Caco-2 (cell line): ENCODE data around the gene GP9. TPM values are rescaled to one million over a fixed set of nuclear protein-coding genes. Genes with fewer than 3 reads are reported as not detected.
"Not testable (repeated sequence)": the region's sequence is repeated elsewhere in the genome, so short reads cannot be mapped to it uniquely, and the experiment has no call there.

Experiments
- BruUV-seq: library from RNA; stranded (reverse); fragments of 400-500 nt; replicated peaks from 2 replicates; lab custom pipeline; 2021; lab: Mats Ljungman, UMichigan
- CTCF ChIA-PET: fragments of 300-600 bp; sonication (Branson Sonifier 250); formaldehyde crosslinking; loops from one replicate; lab custom pipeline; 2022; ENCODE audit warnings: antibody characterized with exemption; lab: Charles Lee
- POLR2A ChIA-PET: fragments of 300-600 bp; sonication (Branson Sonifier 250); formaldehyde crosslinking; loops from one replicate; lab custom pipeline; 2022; ENCODE audit warnings: antibody characterized with exemption; lab: Charles Lee
- DNase-seq, 2 experiments: peaks; one replicate each; pipeline versions ENCODE4 v3.0.0 to v3.0.0-alpha.2; 2020 to 2022
- H3K27me3 ChIP-seq: replicated peaks from 2 replicates; pipeline ENCODE4 v1.6.0; 2011; ENCODE audit warnings: low read length; ENCODE audit not compliant: control insufficient read depth, insufficient read depth
- H3K36me3 ChIP-seq: 2 replicates; pipeline ENCODE4 v1.5.1; 2011; ENCODE audit warnings: low read length; ENCODE audit not compliant: control insufficient read depth, insufficient read depth
- H3K4me1 ChIP-seq: fragments of 250-450 bp; sonication (Bioruptor Pico); 2 replicates; pipeline ENCODE4 v1.5.1; 2020; ENCODE audit warnings: mild to moderate bottlenecking
- H3K4me3 ChIP-seq: 2 replicates; pipeline ENCODE4 v1.5.1; 2011; ENCODE audit warnings: low read depth, mild to moderate bottlenecking, control low read depth, low read length
- H3K9me3 ChIP-seq: fragments of 250-450 bp; sonication (Bioruptor Pico); 2 replicates; pipeline ENCODE4 v1.5.1; 2020; ENCODE audit warnings: mild to moderate bottlenecking, moderate library complexity
- H3K27ac Mint-ChIP-seq: one replicate; pipeline ENCODE4 v1.8.0; 2022; ENCODE audit warnings: mixed read lengths; ENCODE audit not compliant: unreplicated experiment
- H3K27me3 Mint-ChIP-seq: one replicate; pipeline ENCODE4 v1.8.0; 2022; ENCODE audit warnings: mixed read lengths; ENCODE audit not compliant: insufficient read depth, unreplicated experiment
- H3K36me3 Mint-ChIP-seq: one replicate; pipeline ENCODE4 v1.8.0; 2022; ENCODE audit warnings: mild to moderate bottlenecking, mixed read lengths; ENCODE audit not compliant: insufficient read depth, unreplicated experiment
- H3K4me1 Mint-ChIP-seq: one replicate; pipeline ENCODE4 v1.8.0; 2022; ENCODE audit warnings: low read depth, mixed read lengths; ENCODE audit not compliant: unreplicated experiment
- H3K4me3 Mint-ChIP-seq: one replicate; pipeline ENCODE4 v1.8.0; 2022; ENCODE audit warnings: mild to moderate bottlenecking, moderate library complexity, mixed read lengths; ENCODE audit not compliant: unreplicated experiment
- H3K9me3 Mint-ChIP-seq: one replicate; pipeline ENCODE4 v1.8.0; 2022; ENCODE audit warnings: mixed read lengths; ENCODE audit not compliant: unreplicated experiment
- intact Hi-C: fragments of 100-400 bp; cut with micrococcal nuclease; formaldehyde crosslinking; loops from one replicate; pipeline ENCODE4 v1.10.0; 2022; ENCODE audit not compliant: unreplicated experiment
- total RNA-seq: library from RNA; stranded (reverse); gene quantifications from 2 replicates; pipeline ENCODE4 v1.2.3, GENCODE V29; 2022
- TF ChIP-seq, protein P1 (sequence below), 2 experiments: fragments of 200-600 bp in 1 of 2; IDR thresholded peaks; 1 replicate in 1 of 2; 2 replicates in 1 of 2; pipeline versions ENCODE4 v1.5.1 to v1.8.0; 2011 to 2022; ENCODE audit warnings: antibody characterized with exemption in 1 of 2, control low read depth in 1 of 2, inconsistent platforms in 1 of 2, low read depth in 1 of 2, low read length in 1 of 2, mild to moderate bottlenecking in 1 of 2, moderate library complexity in 1 of 2; ENCODE audit not compliant: insufficient read depth in 1 of 2, severe bottlenecking in 1 of 2, unreplicated experiment in 1 of 2

Gene GP9
- total RNA-seq, 1 experiment from 2014 or later = not detected

DNA sequence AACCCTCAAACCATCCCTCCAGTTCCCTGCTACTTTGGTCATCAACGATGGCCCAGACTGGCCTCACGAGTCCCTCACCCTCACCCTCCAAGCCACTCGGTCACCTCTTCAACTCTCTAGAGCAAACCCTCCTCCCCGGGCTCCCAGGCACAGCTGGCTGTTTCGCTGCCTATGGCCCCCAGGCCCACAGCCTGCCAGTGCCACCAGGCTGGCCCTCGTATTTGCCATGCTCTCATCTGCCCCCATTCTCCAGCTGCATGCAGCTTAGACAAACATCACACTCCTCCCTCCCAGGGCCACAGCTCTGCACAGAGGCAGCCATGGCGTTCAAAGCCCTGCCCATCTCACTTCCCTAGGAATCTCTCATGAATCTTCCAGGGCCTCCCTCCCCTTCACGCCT is 47.2 kb downstream of the GP9 start:
- H3K27me3 Mint-ChIP-seq = no peaks in the 10 kb centered on the region
- BruUV-seq = no TSS peak
- H3K9me3 ChIP-seq = no peaks in the 10 kb centered on the region
- ChIA-PET POLR2A (no interaction called here), CTCF (no interaction called here)
- no peak overlapping the region for H3K27ac Mint-ChIP-seq
- DNase-seq = no peak
- TF ChIP-seq, protein P1, sequence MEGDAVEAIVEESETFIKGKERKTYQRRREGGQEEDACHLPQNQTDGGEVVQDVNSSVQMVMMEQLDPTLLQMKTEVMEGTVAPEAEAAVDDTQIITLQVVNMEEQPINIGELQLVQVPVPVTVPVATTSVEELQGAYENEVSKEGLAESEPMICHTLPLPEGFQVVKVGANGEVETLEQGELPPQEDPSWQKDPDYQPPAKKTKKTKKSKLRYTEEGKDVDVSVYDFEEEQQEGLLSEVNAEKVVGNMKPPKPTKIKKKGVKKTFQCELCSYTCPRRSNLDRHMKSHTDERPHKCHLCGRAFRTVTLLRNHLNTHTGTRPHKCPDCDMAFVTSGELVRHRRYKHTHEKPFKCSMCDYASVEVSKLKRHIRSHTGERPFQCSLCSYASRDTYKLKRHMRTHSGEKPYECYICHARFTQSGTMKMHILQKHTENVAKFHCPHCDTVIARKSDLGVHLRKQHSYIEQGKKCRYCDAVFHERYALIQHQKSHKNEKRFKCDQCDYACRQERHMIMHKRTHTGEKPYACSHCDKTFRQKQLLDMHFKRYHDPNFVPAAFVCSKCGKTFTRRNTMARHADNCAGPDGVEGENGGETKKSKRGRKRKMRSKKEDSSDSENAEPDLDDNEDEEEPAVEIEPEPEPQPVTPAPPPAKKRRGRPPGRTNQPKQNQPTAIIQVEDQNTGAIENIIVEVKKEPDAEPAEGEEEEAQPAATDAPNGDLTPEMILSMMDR (IDR thresholded peaks at IDR 0.05; ENCODE audit: insufficient read depth in 1 of 2, low read depth in 1 of 2, low read length in 1 of 2, severe bottlenecking in 1 of 2, unreplicated experiment in 1 of 2) = no peak
- no peaks in the 10 kb centered on the region for H3K4me1 Mint-ChIP-seq
- H3K9me3 Mint-ChIP-seq = no peaks in the 10 kb centered on the region
- H3K4me3 ChIP-seq = no peak overlapping the region
- intact Hi-C loops = loop anchor here (10.0 kb wide), 1 partner anchor 133 kb away; no protein-coding TSS in a partner anchor
- no peak overlapping the region for H3K4me3 Mint-ChIP-seq
- peaks cover 7% of the 10 kb centered on the region for H3K36me3 Mint-ChIP-seq
- no peaks in the 10 kb centered on the region for H3K4me1 ChIP-seq
- no peaks in the 10 kb centered on the region for H3K27me3 ChIP-seq
- no peaks in the 10 kb centered on the region; the same call in 1 of the 2 replicates for H3K36me3 ChIP-seq

DNA sequence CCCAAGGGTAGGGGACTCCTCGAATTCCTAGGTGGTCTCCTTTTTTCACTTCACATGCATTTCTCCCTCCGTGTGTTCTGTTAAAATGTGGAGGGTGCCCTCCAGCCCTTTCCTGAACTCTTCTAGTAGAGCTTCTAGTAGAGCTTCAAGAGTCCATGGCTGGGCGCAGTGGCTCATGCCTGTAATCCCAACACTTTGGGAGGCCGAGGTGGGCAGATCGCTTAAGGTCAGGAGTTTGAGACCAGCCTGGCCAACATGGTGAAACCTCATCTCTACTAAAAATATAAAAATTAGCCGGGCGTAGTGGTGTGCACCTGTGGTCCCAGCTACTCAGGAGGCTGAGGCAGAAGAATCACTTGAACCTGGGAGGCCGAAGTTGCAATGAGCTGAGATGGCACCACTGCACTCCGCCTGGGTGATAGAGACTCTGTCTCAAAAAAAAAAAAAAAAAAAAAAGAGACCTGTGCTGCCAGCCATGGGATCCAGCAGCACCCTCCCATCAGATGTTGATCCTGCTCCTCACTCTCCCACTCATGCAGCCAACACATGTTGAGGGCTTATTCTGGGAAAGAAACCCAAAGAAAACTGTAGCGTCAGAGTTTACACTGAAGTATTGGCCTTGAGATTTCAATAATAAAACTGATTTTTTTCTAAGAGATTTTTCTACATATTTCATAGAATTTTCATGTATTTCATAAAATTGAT is 50.6 kb downstream of the GP9 start:
- POLR2A ChIA-PET, H3K9me3 Mint-ChIP-seq, H3K36me3 Mint-ChIP-seq, H3K4me1 ChIP-seq, H3K9me3 ChIP-seq, BruUV-seq, H3K27me3 ChIP-seq, H3K4me3 Mint-ChIP-seq, intact Hi-C loops, H3K4me1 Mint-ChIP-seq, H3K36me3 ChIP-seq, H3K27me3 Mint-ChIP-seq, CTCF ChIA-PET, H3K27ac Mint-ChIP-seq, DNase-seq, H3K4me3 ChIP-seq: not testable (repeated sequence)

Other genes with a start within 250 kb of the GP9 start
- 60.0 and 60.7 TPM in 2 replicates for gene ACAD9, start 181.2 kb upstream of the GP9 start, total RNA-seq
- gene CFAP92, start 66.7 kb upstream of the GP9 start, total RNA-seq = 4.5 and 5.9 TPM in 2 replicates
- gene EFCC1, start 59.5 kb upstream of the GP9 start, total RNA-seq = 0.28 and 0.39 TPM in 2 replicates
- 10.8 and 12.3 TPM in 2 replicates for gene RAB43, start 61.0 kb downstream of the GP9 start, total RNA-seq
- gene ISY1, start 100.3 kb downstream of the GP9 start, total RNA-seq = 35.6 and 37.6 TPM in 2 replicates
- gene CNBP, start 123.1 kb downstream of the GP9 start, total RNA-seq = 229 and 266 TPM in 2 replicates
- gene COPG1, start 188.8 kb downstream of the GP9 start, total RNA-seq = 178 TPM in 2 replicates
- 47.7 and 47.9 TPM in 2 replicates for gene HMCES, start 218.1 kb downstream of the GP9 start, total RNA-seq